ENCODE measurements around the gene KMT2E. TPM values are rescaled to one million over a fixed set of nuclear protein-coding genes. Genes with fewer than 3 reads are reported as not detected.

The KMT2E gene
- total and polyA plus RNA-seq, 2 donors (not counting 3 experiments of a cell fraction or from before 2014, with no cell fraction given): 19.0 to 74.8 TPM

GRCh38 chr7:104967595-104967994, 46.4 kb upstream of the KMT2E start:
- Histone ChIP-seq H3K4me3 (replicated peaks in 1 of 3; ENCODE audit: insufficient read depth in 1 of 3, low read depth in 1 of 3, low read length in 3 of 3) (no peak overlapping the region), H3K9ac (replicated peaks; ENCODE audit: extremely low read depth, insufficient read depth, low read length) (no peak overlapping the region), H3K27me3 (ENCODE audit: control insufficient read depth in 2 of 2, insufficient read depth in 2 of 2, low read length in 2 of 2) (no peaks in the 10 kb centered on the region), H3K36me3 (ENCODE audit: control insufficient read depth in 2 of 2, extremely low read depth in 1 of 2, insufficient read depth in 2 of 2, low read length in 2 of 2) (no peaks in the 10 kb centered on the region), H3K27ac (ENCODE audit: insufficient read depth, low read depth, low read length) (no peak overlapping the region), H3K9me3 (replicated peaks; ENCODE audit: control insufficient read depth, insufficient read depth, low read length) (no peaks in the 10 kb centered on the region), H3K4me2 (ENCODE audit: insufficient read depth, low read length) (no peak overlapping the region), H3K9me1 (replicated peaks; ENCODE audit: control insufficient read depth, extremely low read depth, insufficient read depth, low read length) (no peaks in the 10 kb centered on the region), H4K20me1 (replicated peaks; ENCODE audit: control insufficient read depth, extremely low read depth, insufficient read depth, low read length) (no peaks in the 10 kb centered on the region), H3K79me2 (ENCODE audit: control insufficient read depth, insufficient read depth, low read length) (no peaks in the 10 kb centered on the region), H3K4me1 (ENCODE audit: control insufficient read depth, extremely low read depth, insufficient read depth, low read length) (peaks cover 35% of the 10 kb centered on the region), H2AFZ (ENCODE audit: low read depth, low read length) (no peak overlapping the region)
- dilution Hi-C loops (cut with MboI; ENCODE audit: extremely low pct_ligation_motif_present, low sequenced_read_pairs): no loop called here
- CTCF ChIA-PET: interaction anchor here (1.0 to 11.5 kb wide), 3 partner anchors 14 to 22 kb away, joined by 3 to 113 read pairs (median 4); no protein-coding TSS in a partner anchor
- BruUV-seq (replicated peaks): no TSS peak
- FAIRE-seq: no peak
- intact Hi-C loops (cut with micrococcal nuclease): no loop called here
- no peak for DNase-seq (ENCODE audit: low read depth, low spot score)
- no peak for TF ChIP-seq POLR2AphosphoS5 (IDR thresholded peaks at IDR 0.05; ENCODE audit: insufficient read depth, low read depth, low read length)
- TF ChIP-seq EZH2 (IDR thresholded peaks at IDR 0.05; ENCODE audit: borderline replicate concordance, low read depth, low read length, severe bottlenecking): no peak
- TF ChIP-seq POLR2A (IDR thresholded peaks at IDR 0.05; ENCODE audit: low read depth, low read length): no peak
- no peak for TF ChIP-seq JUN (IDR thresholded peaks at IDR 0.05; ENCODE audit: borderline replicate concordance, insufficient read depth, insufficient read length, low read depth)
- TF ChIP-seq, protein P1, sequence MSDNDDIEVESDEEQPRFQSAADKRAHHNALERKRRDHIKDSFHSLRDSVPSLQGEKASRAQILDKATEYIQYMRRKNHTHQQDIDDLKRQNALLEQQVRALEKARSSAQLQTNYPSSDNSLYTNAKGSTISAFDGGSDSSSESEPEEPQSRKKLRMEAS (IDR thresholded peaks at IDR 0.05; ENCODE audit: insufficient read depth, insufficient read length): no peak
- TF ChIP-seq FOS (IDR thresholded peaks at IDR 0.05; ENCODE audit: borderline replicate concordance, insufficient read depth, low read length): no peak
- no peak for TF ChIP-seq MYC (IDR thresholded peaks at IDR 0.05; ENCODE audit: low read depth, low read length)
- no peak for TF ChIP-seq GATA2 (IDR thresholded peaks at IDR 0.05; ENCODE audit: insufficient read depth, insufficient read length, low read depth, low read length)
- TF ChIP-seq CTCF (IDR thresholded peaks at IDR 0.05; ENCODE audit: extremely low read depth in 1 of 2, insufficient read depth in 1 of 2, low read depth in 1 of 2, low read length in 2 of 2): no peak
- POLR2A ChIA-PET: no interaction called here

Data from endothelial cell of umbilical vein (primary cell).